Rectal smooth muscle tissue (tissue), 1 donor: ENCODE measurements around the gene SLC39A10.

Experiments used
- H3K27ac ChIP-seq: one replicate; pipeline ENCODE4 v1.7.0; 2013; ENCODE audit warnings: low read depth, low read length, inconsistent platforms
- H3K27me3 ChIP-seq: one replicate; pipeline ENCODE4 v1.7.0; 2013; ENCODE audit warnings: low read length; ENCODE audit not compliant: control insufficient read depth, insufficient read depth
- H3K36me3 ChIP-seq: one replicate; pipeline ENCODE4 v1.7.0; 2013; ENCODE audit warnings: low read length; ENCODE audit not compliant: control insufficient read depth, insufficient read depth
- H3K4me1 ChIP-seq: one replicate; pipeline ENCODE4 v1.7.0; 2013; ENCODE audit warnings: low read length; ENCODE audit not compliant: control insufficient read depth, insufficient read depth
- H3K4me3 ChIP-seq: one replicate; pipeline ENCODE4 v1.7.0; 2013; ENCODE audit warnings: low read length
- H3K9ac ChIP-seq: one replicate; pipeline ENCODE4 v1.7.0; 2013; ENCODE audit warnings: low read length

Gene SLC39A10

DNA sequence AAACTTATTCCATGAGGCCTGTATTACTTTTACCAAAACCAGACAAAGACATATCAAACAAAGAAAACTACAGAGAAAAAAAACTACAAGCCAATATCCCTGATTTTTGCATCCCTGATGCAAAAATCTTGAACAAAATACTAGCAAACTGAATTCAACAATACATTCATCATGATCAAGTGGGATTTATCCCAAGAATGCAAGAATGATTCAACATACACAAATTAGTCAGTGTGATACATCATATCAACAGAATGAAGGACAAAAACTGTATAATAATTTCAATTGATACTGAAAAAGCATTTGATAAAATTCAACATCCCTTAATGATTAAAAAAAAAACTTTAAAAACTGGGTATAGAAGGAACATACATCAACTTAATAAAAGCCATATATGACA lies 106.8 kb downstream of the SLC39A10 start:
- Histone ChIP-seq H3K27ac (no peak overlapping the region), H3K4me3 (no peak overlapping the region), H3K4me1 (no peaks in the 10 kb centered on the region), H3K27me3 (no peaks in the 10 kb centered on the region), H3K36me3 (no peaks in the 10 kb centered on the region), H3K9ac (no peak overlapping the region)

DNA sequence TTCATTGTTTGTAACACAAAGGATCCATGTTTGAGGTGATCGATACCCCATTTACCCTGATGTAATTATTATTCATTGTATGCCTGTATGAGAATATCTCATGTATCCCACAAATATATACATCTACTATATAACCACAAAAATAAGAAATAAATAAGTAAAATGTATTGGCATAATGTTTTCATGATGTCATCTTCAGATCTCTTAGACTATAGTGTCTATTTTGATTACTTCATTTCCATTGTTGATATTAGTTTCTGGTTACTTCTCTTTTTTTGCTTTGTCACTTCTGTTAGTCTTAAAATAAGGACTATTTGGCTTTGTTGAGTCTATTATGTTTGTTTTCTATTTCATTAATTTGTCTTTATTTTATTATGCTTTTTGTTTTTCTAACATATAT lies 109.7 kb downstream of the SLC39A10 start:
- Histone ChIP-seq H3K9ac (no peak overlapping the region), H3K36me3 (no peaks in the 10 kb centered on the region), H3K27ac (no peak overlapping the region), H3K27me3 (no peaks in the 10 kb centered on the region), H3K4me3 (no peak overlapping the region), H3K4me1 (no peaks in the 10 kb centered on the region)

GRCh38 chr2:195768431-195768830 lies 111.4 kb downstream of the SLC39A10 start:
- no peak overlapping the region for H3K27ac ChIP-seq
- H3K4me3 ChIP-seq: no peak overlapping the region
- no peaks in the 10 kb centered on the region for H3K4me1 ChIP-seq
- no peaks in the 10 kb centered on the region for H3K27me3 ChIP-seq
- no peaks in the 10 kb centered on the region for H3K36me3 ChIP-seq
- no peak overlapping the region for H3K9ac ChIP-seq

DNA sequence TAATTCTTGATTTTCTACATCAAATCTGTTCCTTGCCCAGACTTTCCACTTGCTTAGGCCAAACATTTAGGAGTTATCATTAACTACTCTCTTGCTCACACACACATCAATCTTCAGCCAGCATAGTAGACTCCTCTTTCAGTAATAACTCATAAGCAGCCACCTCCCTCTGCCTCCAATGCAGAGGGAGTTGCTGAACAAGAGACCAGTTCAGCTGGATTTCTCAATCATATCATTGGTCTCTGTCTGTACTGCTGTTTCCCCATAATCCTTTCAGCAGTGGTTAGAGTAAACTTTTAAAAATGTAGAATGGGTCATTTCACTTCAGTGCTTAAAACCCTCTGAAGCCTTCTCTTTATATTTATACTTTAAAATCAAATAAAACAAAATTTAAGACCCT lies 112.9 kb downstream of the SLC39A10 start:
- no peak overlapping the region for H3K27ac ChIP-seq
- no peak overlapping the region for H3K9ac ChIP-seq
- H3K4me3 ChIP-seq: no peak overlapping the region
- H3K4me1 ChIP-seq: no peaks in the 10 kb centered on the region
- H3K36me3 ChIP-seq: no peaks in the 10 kb centered on the region
- H3K27me3 ChIP-seq: no peaks in the 10 kb centered on the region

GRCh38 chr2:195779491-195779890 lies 122.5 kb downstream of the SLC39A10 start:
- H3K9ac ChIP-seq: no peak overlapping the region
- no peaks in the 10 kb centered on the region for H3K4me1 ChIP-seq
- no peaks in the 10 kb centered on the region for H3K27me3 ChIP-seq
- no peak overlapping the region for H3K27ac ChIP-seq
- H3K36me3 ChIP-seq: no peaks in the 10 kb centered on the region
- no peak overlapping the region for H3K4me3 ChIP-seq

- no peaks in the 10 kb centered on the region for H3K27me3 ChIP-seq
- no peak overlapping the region for H3K27ac ChIP-seq
- H3K4me1 ChIP-seq: no peaks in the 10 kb centered on the region
- no peak overlapping the region for H3K9ac ChIP-seq
- H3K4me3 ChIP-seq: no peak overlapping the region
- no peaks in the 10 kb centered on the region for H3K36me3 ChIP-seq
Measured at GRCh38 chr2:195782156-195782555, 125.1 kb downstream of the SLC39A10 start.
